HG03103 (cell line): ENCODE measurements around the gene TMA7.

Experiments used
- ATAC-seq: cut with Tn5 transposase; IDR thresholded peaks from one replicate; pipeline ENCODE4 v1.9.1; 2021; ENCODE audit warnings: low read depth; ENCODE audit not compliant: unreplicated experiment

TMA7 gene

DNA sequence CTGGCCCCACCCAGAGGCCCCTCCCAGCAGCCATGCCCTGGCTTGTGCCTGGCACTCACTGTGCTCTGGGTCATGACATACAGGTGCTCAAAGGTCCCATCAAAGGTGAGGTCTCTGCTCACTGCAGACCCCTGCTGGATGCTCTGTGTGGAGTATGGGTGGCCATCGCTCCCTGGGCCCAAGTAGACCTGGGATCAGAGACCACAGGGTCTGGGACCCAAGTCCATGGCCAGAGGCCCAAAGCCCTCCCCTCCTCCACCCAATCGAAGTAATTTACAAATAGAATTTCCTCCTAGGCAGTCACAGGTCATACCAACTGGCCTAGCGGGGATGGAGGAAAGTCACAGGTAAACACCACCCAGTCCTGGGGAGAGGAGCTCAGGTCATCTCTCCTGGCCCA, 17.8 kb upstream of the TMA7 start:
- ATAC-seq = no peak

DNA sequence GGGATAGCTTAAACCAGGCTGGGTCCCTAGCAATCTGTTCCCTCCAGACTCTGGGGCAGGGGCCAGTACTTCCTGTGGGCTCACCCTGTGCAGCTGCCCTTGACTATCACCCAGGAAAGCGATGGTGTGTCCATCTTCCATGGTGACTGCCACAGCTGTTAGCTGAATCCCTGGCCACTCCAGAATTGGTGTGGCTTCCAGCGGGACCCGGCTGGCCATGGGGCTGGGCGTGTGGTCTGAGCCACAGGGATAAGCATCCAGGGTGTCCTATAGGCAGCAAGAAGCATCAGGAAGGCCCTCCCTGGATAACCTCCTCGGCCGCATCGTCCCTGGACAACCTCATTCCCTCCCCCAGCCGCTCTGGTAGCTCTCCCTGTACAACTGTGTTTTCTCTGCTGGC, 17.4 kb upstream of the TMA7 start:
- ATAC-seq = no peak

DNA sequence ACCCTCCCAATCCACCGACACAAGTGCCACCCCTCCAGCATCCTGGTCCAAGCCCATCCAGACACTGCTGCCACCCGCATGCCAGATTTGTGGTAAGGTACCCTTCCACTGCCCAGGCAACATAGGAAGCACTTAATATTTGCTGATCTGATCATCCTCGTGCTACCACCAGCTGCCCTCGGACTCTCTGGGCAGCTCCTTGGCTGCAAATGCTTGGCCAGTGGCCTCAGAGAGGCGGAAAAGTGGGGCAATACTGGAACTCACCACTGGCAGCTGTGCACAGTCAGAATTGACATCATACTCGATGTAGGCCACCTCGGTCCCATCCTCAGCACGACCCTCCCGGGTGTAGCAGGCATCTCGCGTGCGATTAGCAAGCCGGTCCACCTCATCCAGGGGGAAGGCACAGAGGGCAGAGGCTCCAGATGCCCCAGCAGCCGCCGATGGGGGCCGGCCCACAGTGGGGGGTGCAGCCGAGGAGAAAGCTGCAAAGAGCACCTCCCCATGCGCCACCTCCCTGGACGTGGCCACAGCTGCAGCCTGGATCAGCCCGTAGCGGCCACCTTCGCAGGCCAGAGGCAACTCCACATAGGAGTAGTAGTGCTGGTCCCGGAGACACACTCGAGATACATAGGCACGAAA, 16.7 kb upstream of the TMA7 start:
- no peak for ATAC-seq

DNA sequence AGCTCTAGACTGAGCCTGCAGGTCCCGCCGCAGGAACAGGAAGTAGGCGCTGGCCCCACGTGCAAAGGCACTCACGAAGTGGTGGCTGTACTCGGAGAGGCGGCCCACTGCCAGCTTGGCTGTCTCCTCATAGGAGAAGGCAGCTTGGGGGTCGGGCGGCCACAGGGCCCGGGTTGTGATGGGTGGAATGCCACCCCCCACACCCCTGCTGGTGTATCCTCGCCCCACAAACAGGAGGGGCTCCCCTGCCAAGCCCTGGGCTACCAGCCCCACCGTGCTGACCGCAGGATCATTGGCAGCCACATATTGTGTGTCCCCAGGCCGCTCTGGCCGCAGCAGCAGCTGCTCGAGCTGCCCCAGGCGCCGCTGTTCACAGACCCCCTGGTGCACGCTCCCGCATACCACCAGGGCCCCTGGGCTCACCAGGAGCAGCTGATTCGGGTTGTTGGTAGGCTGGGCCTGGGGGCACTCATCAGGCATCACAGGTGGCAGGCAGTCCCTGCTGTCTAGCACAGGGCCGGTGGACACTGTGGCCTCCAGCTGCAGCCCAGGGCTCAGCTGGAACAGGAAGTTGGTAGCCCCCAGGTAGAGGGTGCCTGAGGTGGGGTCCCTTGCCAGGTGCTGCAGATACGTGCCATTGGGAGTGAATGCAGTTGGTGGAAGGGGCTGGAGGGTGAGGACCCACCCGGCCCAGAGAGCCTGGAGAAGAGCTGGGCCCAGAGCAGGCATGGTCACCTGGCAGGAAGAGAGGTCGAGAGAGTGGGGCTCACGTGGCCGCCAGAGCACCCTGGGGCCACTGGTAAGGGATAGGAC, 16.0 kb upstream of the TMA7 start:
- no peak for ATAC-seq

DNA sequence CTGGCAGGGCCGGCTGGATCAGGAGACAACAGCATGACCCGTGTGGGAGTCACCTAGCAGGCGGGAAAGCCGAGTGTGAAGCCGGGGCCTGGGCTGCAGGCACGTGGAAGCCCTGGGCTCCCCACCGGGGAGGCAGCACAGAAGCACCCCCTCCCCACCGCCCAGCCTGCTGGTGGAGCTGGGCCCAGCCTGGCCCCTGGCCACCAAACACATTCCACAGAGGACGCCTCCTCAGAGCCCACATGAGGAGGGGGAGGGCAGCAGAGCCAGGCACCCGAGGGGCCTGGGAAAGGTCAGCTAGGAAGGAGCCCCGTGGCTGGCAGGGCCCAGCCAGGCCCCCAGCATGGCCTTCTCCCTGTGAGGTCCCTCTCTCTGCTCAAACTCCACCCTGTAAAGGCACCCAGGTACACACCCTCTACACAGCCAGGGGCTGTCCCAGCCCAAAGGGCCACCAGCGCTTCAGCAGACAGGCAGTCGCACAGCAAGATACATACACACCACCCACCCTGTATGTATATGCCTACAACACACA, 14.7 kb upstream of the TMA7 start:
- ATAC-seq = no peak

DNA sequence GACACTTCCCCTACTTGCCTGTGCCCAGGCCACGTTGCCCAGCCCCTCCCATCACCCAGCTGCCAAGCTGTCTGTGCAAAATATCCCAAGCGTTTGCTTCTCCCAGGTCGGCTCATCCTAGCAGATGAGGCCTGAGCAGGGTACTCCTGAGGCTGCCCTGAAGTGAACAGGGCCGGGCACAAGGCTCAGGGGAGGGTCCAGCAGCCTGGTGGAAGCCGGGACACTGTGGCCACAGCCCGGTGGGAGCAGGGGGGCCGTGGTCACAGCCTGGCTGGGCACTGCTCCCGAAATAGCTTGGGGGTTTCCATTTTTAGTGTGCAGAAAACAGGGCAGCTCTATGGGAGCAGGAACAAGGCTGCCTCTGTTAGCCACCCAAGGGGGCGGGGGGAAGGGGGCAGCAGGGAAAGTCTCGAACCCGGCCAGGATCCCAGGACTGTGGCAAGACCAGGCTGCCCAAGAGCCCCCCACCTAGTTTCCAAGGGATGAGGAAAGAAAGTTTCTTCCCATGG, 13.6 kb upstream of the TMA7 start:
- no peak for ATAC-seq

DNA sequence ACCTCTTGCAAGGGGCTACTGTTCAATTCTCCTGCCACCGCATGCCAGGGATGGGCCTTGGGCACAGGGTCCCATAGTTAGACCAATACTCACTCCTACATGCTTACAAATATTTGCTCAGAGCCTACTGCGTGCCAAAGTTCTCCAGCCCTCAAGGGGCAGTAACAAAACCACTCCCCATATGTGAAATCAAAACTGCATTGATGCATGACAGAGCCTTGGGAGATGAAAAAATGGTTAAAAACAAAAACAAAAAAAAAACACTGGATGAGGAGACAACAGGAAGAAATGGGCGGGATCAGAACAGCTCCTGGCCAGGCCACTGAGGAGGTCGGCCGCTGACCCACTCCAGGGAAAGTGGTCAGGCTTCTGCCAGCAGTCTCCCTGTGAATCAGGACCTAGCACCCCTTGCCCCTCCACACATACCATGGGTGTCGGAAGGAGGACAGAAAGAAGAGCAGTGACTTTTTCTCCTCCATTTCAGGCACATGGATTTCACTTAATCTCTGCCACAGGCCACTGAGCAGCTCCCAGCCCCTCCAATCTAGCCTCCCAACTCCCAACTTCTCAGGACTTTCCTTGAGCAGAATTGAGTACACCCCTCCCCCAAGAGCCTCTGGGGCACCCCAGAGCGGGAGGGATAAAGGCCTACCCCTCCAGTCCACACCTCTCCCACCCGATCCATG, 13.0 kb upstream of the TMA7 start:
- no peak for ATAC-seq

DNA sequence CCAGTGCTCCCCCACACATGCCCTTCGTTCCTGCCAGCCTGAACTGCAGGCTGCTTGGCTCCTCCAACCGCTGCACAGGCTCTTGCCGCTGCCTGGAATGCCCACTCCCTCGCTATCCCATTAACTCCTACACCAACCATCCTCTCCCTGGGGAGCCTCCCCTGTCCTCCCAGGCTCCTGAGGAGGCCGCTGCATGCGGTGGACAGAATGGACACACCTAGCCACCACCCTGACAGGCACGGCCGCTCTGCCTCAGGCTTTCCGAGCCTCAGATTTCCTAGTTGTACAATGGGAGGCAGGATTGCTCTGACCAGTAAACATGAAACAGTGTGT, 12.5 kb upstream of the TMA7 start:
- no peak for ATAC-seq

DNA sequence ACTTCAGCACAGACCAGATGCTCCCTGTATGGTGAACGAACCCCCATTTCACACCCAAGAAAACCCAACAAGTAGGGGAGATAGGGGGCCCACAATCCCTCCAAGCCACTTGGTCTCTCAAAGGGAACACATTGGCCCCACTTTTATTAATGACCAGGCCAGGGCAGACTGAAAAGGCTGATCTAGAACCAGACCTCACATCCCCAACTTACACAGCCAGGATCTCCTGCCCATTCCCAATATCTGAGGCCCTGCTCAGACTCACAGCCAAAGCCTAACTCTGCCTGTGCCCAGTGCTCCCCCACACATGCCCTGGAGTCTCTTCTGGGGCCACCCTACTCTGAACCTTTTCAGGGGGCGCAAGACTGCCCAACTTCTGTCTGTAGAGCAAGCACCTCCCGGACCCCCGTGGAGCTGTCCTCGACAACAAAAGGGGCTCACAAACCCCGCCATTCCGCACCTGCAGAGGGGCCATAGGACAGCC, 11.9 kb upstream of the TMA7 start:
- ATAC-seq = no peak

DNA sequence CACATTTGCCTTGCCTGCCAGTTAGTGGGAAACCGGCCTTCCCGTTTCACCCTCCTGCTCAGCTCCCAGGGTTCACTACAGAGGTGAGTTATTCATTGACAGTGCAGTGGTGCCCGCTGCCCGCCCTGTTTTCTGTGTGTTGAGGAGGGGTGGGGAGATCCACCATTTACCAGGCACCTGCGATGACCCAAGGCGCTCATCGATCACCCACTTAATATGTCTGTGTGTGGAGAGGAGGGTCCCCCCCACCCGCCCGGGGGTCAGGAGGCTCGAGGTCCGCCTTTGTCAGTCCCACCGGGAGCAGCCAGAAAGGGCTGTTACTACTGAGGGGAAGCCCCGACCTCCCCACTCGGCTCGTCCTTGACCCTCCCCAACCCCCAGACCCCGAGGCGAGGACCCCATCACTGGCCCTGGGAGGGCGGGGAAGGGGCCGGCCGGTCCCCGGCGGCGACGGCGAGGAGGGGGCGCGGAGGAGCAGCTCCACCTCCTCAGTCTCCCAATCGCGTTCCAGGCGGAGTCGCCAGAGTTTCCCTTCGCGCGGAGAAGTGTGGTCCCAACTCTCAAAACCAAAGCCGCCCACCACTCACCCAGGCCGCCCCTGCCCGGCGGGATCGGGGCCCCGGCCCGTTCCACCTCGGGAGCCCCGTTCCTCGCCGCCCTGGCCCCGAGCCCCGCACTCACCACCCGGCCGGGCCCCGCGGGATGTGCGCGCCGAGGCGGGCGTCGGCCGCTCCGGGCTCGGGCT, 11.3 kb upstream of the TMA7 start:
- ATAC-seq = no peak

DNA sequence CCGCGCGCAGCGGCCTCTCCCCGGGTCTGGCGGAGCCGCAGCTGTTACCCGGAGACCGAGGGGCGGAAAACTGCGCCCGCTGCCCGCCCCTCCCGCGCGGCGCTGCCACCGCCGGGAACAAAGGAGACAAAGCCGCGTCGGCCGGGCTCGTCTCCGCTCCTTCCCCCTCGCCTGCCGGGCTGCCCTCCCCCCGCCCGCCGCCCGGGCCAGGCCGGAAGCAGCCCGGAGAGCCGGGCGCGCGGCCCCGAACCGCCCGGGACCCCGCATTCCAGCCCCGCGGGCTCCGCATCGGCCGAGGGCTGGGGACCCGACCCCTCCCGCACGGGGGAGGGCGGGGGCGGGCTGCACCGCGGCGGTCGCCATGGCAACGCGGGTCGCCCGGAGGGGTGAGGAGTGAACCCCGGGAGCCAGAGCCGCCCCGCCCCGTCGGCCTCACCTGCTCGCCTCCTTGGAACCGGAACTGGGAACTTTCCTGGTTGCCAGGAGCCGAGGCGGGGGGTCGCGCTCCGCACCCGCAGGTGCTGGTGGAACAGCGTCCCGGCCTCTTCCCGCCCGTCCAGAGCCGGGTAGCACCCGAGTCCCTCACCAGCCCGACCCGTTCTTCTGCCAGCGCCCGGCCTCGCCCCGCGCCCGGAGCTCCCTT, 10.6 kb upstream of the TMA7 start:
- no peak for ATAC-seq

DNA sequence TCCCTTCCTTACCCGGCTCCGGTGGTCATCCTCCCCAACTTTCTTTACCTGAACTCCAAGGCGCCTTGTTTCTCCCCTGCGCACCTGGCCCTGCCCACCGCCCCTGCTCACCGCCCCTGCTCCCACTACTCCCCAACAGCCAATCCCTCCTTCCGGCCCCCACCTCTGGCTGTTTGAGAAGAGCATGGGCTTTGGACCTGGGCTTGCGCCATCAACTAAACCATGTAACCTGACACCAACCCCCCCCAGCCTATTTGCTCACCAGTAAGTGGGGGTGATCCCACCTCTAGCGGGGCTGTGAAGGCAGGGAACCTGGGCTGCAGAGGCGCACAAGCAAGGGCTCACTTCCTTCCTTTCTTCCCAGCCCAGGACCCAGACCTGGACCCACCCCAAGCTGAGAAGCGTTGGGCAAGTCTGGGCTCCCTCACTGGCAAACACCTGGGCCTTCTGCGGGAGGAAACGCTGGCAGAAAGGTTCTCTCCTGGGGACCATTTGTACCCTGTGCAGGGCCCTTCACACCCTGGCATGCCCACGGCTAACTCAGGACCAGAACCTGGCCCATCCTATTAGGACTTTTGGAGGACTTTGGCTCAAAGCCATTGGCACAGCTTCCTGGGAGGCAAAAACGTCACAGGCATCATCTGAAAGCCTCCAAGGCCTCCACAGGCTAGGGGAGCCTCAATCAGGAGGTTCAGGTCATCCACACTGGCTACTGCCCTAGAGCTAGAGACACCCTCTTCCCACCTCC, 9.9 kb upstream of the TMA7 start, which contains the start of gene PLXNB1:
Gene PLXNB1 (minus strand): TSS at position 127 of the 748 bp plus-strand sequence. CDS start 5,475 bp downstream, outside the sequence.
- ATAC-seq = no peak

DNA sequence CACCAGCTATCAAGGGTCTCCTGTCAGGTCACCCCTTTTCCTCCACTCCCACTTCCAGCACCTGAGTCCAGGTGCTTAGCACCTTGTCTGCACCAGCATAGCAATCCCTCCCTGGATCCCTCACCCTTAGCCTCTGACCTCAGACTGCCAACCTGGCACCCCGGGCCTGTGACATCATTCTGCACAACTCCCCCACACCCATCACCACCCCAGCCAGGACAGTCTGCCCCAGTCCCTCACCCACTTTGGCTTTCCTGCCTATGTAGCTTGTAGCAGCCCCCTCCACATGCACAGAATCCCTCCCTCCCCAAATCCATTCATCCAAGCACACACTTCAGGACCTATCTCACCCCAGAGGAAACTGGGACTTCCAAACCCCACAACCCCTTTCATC, 9.4 kb upstream of the TMA7 start:
- no peak for ATAC-seq

DNA sequence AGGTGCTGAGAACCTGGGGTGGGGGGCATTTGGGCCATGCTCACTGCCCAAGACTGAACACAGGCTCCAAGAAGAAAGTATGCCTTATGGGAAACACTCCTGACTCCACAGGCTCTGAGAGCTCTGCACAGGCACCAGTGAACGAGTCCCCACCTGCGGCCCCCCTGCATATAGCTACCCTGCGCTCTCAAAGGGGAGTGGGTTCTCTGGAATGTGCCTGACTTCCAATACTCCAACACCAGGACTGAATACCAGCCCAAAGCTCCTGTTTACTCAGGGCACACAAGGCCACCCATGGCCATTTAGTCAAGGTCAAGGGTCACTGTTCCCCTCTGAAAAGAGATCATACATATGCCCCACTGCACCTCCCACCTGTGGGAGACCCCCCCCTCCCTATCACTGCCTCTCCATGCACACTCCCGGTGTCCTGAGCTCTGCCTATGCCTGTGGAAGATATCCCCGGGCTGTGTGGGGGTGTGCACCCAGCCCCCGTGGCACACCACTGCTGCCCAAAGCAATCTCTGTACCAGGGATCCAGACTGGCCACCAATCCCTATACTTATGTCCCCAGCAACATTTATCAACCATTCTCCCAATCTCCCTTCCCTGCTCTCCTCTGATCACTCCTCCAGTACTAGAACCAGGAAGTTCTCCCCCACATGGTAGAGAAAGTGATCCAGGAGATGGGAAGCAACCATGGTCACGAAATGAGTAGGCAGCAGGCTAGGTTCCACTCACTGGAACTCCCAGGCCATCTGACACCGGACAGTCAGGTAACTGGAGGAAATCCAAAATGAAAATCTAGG, 8.6 kb upstream of the TMA7 start:
- no peak for ATAC-seq

DNA sequence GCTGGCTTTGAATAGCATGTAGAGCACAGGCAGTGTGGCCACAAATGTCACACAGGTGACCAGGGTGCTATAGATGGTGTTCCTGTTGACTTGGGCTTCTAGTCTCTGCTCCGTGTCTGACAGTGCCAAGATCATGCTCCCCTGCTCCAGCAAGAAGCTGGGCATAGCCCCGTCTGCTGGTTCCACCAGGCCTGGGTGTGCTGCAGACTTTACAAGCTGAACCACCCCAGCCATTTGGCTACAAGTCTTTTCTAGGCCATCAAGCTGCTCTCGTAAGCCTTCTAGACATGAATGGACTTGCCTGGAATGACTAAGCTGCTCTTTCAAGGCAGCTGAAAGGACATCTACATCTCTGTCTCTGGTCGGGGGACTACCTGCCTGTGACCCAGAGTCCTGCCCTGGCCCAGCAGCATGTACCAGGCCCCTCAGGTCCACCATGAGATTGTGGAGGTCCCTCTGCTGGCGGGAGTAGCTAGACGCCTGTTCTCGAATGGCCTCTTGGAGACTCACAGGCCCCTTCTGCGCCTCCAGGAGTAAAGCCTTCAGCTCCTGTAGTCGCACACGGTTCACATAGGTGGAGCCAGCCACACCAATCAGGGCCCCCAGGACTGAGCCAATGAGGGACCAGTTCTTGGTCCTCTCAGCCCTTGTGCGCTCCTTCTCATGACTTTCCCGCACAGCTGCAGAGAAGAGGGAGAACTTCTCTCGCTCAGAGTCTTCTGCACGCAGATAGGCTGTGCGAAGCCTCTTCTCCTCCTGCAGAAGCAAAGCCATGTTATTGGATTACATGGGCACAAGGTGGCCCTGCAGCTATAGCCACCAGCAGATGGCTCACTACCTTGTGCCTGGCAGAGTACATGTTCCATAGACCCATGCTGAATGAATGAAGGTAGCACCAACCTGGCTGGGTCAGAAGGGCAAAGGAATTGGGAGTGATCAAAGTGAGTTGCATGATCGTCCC, 7.4 kb upstream of the TMA7 start:
- ATAC-seq = no peak

DNA sequence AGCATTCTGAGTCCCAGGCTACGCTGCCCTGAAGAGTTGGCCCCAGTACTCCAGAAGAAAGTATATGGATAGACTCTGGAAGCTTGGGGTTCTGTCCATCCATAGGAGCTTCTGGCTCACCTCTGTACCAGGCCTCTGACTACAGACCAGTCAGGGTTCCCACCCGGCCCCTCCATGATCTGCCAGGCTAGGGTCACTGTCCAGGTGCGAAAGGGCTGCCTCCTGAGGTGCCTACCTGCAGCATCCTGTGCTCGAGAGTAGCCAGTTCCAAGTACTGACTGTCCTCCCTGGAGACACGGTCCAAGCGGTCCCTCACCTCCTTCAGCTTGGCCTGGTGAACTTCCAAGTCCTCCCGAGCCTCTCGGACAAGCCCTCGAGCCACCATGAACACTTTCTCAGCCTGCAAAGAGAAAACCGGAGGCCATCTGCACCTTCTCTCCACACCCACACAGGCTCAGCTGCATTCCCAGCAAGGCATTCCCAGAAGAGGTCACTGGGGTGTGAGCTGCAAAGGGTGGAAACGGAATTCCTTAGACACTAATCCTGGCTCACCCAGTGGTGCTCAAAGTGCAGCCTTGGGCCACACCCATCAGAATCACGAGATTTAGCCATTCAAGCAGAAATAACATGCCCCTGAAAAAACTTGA, 6.5 kb upstream of the TMA7 start:
- no peak for ATAC-seq
